Neural progenitor cell (in vitro differentiated cells): ENCODE results near the gene HIF1AN. TPM values are rescaled to one million over a fixed set of nuclear protein-coding genes. Genes with fewer than 3 reads are reported as not detected.

Source experiments
- DNase-seq: peaks from one replicate; pipeline ENCODE4 v3.0.0-alpha.2; 2016; ENCODE audit warnings: low spot score
- H2AFZ ChIP-seq: fragments of 200-600 bp; sonication (generic); replicated peaks from 2 replicates; pipeline ENCODE4 v1.6.1; 2016; ENCODE audit warnings: antibody characterized with exemption
- H3F3A ChIP-seq: fragments of 200-600 bp; sonication (generic); 2 replicates; pipeline ENCODE4 v1.6.1; 2016; ENCODE audit warnings: antibody characterized with exemption, low read depth
- H3K27ac ChIP-seq: fragments of 200-600 bp; sonication (generic); 2 replicates; pipeline ENCODE4 v1.5.1; 2016; ENCODE audit warnings: mild to moderate bottlenecking
- H3K27me3 ChIP-seq: fragments of 200-600 bp; sonication (generic); 2 replicates; pipeline ENCODE4 v1.6.1; 2016; ENCODE audit warnings: mild to moderate bottlenecking, moderate library complexity
- H3K36me3 ChIP-seq: fragments of 200-600 bp; sonication (generic); 2 replicates; pipeline ENCODE4 v1.5.1; 2016
- H3K4me1 ChIP-seq: fragments of 200-600 bp; sonication (generic); 2 replicates; pipeline ENCODE4 v1.6.1; 2016; ENCODE audit warnings: mixed run types
- H3K4me2 ChIP-seq: fragments of 200-600 bp; sonication (generic); 2 replicates; pipeline ENCODE4 v1.6.1; 2016
- H3K4me3 ChIP-seq: fragments of 200-600 bp; sonication (generic); 2 replicates; pipeline ENCODE4 v1.5.1; 2016
- H3K79me2 ChIP-seq: fragments of 200-600 bp; sonication (generic); 2 replicates; pipeline ENCODE4 v1.6.1; 2016; ENCODE audit warnings: low read depth
- H3K9ac ChIP-seq: fragments of 200-600 bp; sonication (generic); 2 replicates; pipeline ENCODE4 v1.6.1; 2016
- H3K9me3 ChIP-seq: fragments of 200-600 bp; sonication (generic); 2 replicates; pipeline ENCODE4 v1.5.1; 2016; ENCODE audit warnings: low read depth
- H4K20me1 ChIP-seq: fragments of 200-600 bp; sonication (generic); 2 replicates; pipeline ENCODE4 v1.6.1; 2016; ENCODE audit warnings: low read depth
- H3K27ac Mint-ChIP-seq: 3 replicates; pipeline ENCODE4 v1.8.0; 2021; ENCODE audit warnings: mixed read lengths
- H3K27me3 Mint-ChIP-seq: 2 replicates; pipeline ENCODE4 v1.8.0; 2022; ENCODE audit warnings: low read depth, mild to moderate bottlenecking, inconsistent platforms, moderate library complexity, mixed read lengths; ENCODE audit not compliant: insufficient read depth
- H3K36me3 Mint-ChIP-seq: 3 replicates; pipeline ENCODE4 v1.8.0; 2021; ENCODE audit warnings: mixed read lengths
- H3K4me1 Mint-ChIP-seq: 3 replicates; pipeline ENCODE4 v1.8.0; 2021; ENCODE audit warnings: mixed read lengths
- H3K4me3 Mint-ChIP-seq: 3 replicates; pipeline ENCODE4 v1.8.0; 2021; ENCODE audit warnings: mild to moderate bottlenecking, moderate library complexity, mixed read lengths
- H3K9me3 Mint-ChIP-seq: 3 replicates; pipeline ENCODE4 v1.8.0; 2020; ENCODE audit warnings: mixed read lengths
- EZH2 ChIP-seq: fragments of 200-600 bp; sonication (generic); IDR thresholded peaks from 2 replicates; pipeline ENCODE4 v1.6.1; 2017; ENCODE audit warnings: antibody characterized with exemption, mild to moderate bottlenecking, moderate library complexity
- EZH2phosphoT487 ChIP-seq: fragments of 200-600 bp; sonication (generic); IDR thresholded peaks from 2 replicates; pipeline ENCODE4 v1.6.1; 2017; ENCODE audit warnings: antibody characterized with exemption
- total RNA-seq: library from RNA; depleted of rRNA; stranded (reverse); fragments of >200 nt; gene quantifications from 2 replicates; pipeline ENCODE4 v1.2.3, GENCODE V29; 2015; ENCODE audit warnings: low replicate concordance
- TF ChIP-seq, protein P1 (sequence below): fragments of 200-600 bp; sonication (generic); IDR thresholded peaks from 2 replicates; pipeline ENCODE4 v1.5.1; 2017; ENCODE audit warnings: antibody characterized with exemption, mild to moderate bottlenecking

The HIF1AN gene
- total RNA-seq, 1 donor from 2014 or later, result 26.4 TPM

DNA sequence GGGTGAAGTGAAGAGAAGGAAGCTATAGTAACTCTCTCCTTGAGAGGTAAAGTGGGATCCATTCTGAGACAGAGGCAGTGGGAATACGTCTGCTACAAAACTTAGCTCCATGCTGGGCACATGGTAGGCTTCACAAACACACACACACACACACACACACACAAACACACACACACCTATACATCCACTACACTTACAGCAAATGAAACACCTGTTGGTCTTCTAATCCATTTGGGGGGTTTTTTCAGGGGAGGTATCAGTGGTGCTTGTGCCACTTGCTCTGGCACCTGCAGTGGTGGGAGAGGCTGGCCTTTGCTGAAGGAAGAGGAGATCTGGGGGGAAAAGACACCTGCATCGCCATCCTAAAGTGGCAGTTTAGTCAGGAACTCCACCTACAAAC, 30.6 kb upstream of the HIF1AN start:
- Histone ChIP-seq H3K27me3 (peaks cover 16% of the 10 kb centered on the region), H3K79me2 (no peaks in the 10 kb centered on the region), H2AFZ (no peak overlapping the region), H3F3A (peaks cover 19% of the 10 kb centered on the region), H3K4me1 (peaks cover 51% of the 10 kb centered on the region), H3K36me3 (no peaks in the 10 kb centered on the region), H3K4me2 (no peak overlapping the region), H3K27ac (no peak overlapping the region), H3K4me3 (no peak overlapping the region), H3K9me3 (no peaks in the 10 kb centered on the region), H4K20me1 (peaks cover 3% of the 10 kb centered on the region), H3K9ac (no peak overlapping the region)
- Mint-ChIP-seq H3K27ac (peak overlapping the region; percentile 55), H3K36me3 (peaks cover 30% of the 10 kb centered on the region), H3K9me3 (no peaks in the 10 kb centered on the region), H3K4me1 (peaks cover 67% of the 10 kb centered on the region), H3K27me3 (peaks cover 5% of the 10 kb centered on the region), H3K4me3 (no peak overlapping the region)
- TF ChIP-seq EZH2phosphoT487, result no peak
- TF ChIP-seq, protein P1, sequence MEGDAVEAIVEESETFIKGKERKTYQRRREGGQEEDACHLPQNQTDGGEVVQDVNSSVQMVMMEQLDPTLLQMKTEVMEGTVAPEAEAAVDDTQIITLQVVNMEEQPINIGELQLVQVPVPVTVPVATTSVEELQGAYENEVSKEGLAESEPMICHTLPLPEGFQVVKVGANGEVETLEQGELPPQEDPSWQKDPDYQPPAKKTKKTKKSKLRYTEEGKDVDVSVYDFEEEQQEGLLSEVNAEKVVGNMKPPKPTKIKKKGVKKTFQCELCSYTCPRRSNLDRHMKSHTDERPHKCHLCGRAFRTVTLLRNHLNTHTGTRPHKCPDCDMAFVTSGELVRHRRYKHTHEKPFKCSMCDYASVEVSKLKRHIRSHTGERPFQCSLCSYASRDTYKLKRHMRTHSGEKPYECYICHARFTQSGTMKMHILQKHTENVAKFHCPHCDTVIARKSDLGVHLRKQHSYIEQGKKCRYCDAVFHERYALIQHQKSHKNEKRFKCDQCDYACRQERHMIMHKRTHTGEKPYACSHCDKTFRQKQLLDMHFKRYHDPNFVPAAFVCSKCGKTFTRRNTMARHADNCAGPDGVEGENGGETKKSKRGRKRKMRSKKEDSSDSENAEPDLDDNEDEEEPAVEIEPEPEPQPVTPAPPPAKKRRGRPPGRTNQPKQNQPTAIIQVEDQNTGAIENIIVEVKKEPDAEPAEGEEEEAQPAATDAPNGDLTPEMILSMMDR, result no peak
- no peak for TF ChIP-seq EZH2
- no peak for DNase-seq

DNA sequence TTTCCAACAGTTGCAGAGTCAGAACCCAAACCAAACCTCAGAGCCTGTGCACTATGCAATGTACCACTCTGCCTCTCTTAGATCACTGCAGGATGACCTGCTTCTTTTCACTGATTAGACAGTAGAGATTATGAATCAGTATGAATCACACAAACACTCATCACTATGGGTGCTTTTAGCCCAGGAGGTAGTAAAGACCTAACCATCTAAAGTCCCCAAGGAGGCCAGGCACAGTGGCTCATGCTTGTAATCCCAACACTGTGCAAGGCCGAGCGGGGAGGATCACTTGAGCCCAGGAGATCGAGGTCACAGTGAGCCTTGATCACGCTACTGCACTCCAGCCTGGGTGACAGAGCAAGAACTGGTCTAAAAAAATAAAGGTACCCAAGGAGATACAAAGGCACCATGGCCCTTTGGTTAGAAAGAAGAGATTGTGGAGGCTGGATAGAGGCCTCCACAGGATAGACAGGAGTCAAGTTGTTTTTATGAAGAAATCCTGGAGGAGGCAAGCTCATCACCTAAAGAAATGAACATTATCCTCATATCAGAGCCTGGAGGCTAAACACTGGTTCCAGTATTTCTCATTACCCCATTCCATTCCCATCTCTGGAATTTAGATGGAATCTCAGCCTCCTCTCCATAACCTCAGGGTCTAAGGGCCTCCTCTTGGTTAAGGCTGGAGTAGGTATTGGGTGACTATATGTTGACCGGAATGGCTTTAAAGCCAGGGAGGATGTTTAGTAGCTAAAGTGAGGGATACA, 29.0 kb upstream of the HIF1AN start:
- Mint-ChIP-seq H3K27me3 (peaks cover 11% of the 10 kb centered on the region), H3K4me3 (no peak overlapping the region), H3K27ac (peak overlapping the region; percentile 26), H3K9me3 (no peaks in the 10 kb centered on the region), H3K4me1 (peaks cover 60% of the 10 kb centered on the region), H3K36me3 (peaks cover 21% of the 10 kb centered on the region)
- Histone ChIP-seq H3F3A (peaks cover 15% of the 10 kb centered on the region), H3K9ac (no peak overlapping the region), H3K36me3 (no peaks in the 10 kb centered on the region), H3K79me2 (no peaks in the 10 kb centered on the region), H3K9me3 (no peaks in the 10 kb centered on the region), H3K4me3 (no peak overlapping the region), H3K27ac (no peak overlapping the region), H4K20me1 (peaks cover 3% of the 10 kb centered on the region), H3K4me2 (no peak overlapping the region), H2AFZ (no peak overlapping the region), H3K27me3 (peaks cover 16% of the 10 kb centered on the region), H3K4me1 (peaks cover 43% of the 10 kb centered on the region)
- no peak for DNase-seq
- TF ChIP-seq EZH2phosphoT487 (no peak), EZH2 (no peak)
- TF ChIP-seq, protein P1, result no peak

DNA sequence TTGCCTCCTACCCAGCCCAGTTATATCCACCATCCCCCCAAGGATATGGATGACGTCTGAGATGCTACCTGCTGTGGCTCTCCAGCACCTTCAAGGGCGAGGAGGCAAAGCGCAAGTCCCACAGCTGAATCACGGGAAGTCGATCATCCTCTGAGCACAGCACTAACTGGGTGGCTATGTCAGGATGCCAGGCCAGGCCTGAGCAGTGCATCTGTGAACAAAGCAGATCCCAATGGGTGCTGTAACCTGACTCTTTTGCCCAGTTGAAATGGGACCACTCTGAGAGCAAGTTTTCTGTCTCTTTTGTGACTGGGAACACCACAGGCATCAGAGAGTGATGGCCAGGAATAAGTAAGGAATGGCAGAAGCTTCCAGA, 28.4 kb upstream of the HIF1AN start:
- Histone ChIP-seq H3K4me2 (no peak overlapping the region), H3K27me3 (peaks cover 16% of the 10 kb centered on the region), H3K4me1 (peaks cover 37% of the 10 kb centered on the region), H3K36me3 (no peaks in the 10 kb centered on the region), H3K4me3 (no peak overlapping the region), H3K9ac (no peak overlapping the region), H3F3A (peaks cover 9% of the 10 kb centered on the region), H3K79me2 (no peaks in the 10 kb centered on the region), H2AFZ (no peak overlapping the region), H3K9me3 (no peaks in the 10 kb centered on the region), H4K20me1 (peaks cover 3% of the 10 kb centered on the region), H3K27ac (no peak overlapping the region)
- H3K4me1 Mint-ChIP-seq, result peaks cover 54% of the 10 kb centered on the region
- TF ChIP-seq, protein P1, result no peak
- TF ChIP-seq EZH2 (no peak), EZH2phosphoT487 (no peak)
- DNase-seq, result no peak
- H3K27ac Mint-ChIP-seq, result no peak overlapping the region
- H3K36me3 Mint-ChIP-seq, result peaks cover 20% of the 10 kb centered on the region
- no peaks in the 10 kb centered on the region for H3K9me3 Mint-ChIP-seq
- H3K4me3 Mint-ChIP-seq, result no peak overlapping the region
- peaks cover 11% of the 10 kb centered on the region for H3K27me3 Mint-ChIP-seq
